ENCODE data around the gene FN1. TPM values are rescaled to one million over a fixed set of nuclear protein-coding genes. Genes with fewer than 3 reads are reported as not detected.

Gene FN1
- total RNA-seq, 1 experiment from 2014 or later: 11.1 TPM

- ChIA-PET POLR2A (no interaction called here), CTCF (no interaction called here), RAD21 (ENCODE audit: low non-redundant PET in 1 of 2, low total read pairs in 2 of 2, uncharacterized antibody in 2 of 2, unreplicated experiment in 2 of 2) (no interaction called here)
- Histone ChIP-seq H4K20me1 (ENCODE audit: insufficient read depth) (peaks cover 4% of the 10 kb centered on the region; the same call in 1 of the 2 replicates), H3K79me2 (ENCODE audit: insufficient read depth, low read length) (peaks cover 93% of the 10 kb centered on the region), H3K4me2 (ENCODE audit: low read length) (no peak overlapping the region), H3K27ac (ENCODE audit: low read depth, low read length) (no peak overlapping the region), H3K27me3 (ENCODE audit: insufficient read depth, low read length) (no peaks in the 10 kb centered on the region), H3K4me1 (ENCODE audit: control insufficient read depth in 1 of 2, insufficient read depth in 2 of 2, low read length in 2 of 2) (no peaks in the 10 kb centered on the region), H3K9me3 (ENCODE audit: control insufficient read depth in 1 of 2, insufficient read depth in 1 of 2, low read depth in 1 of 2, low read length in 2 of 2) (no peaks in the 10 kb centered on the region), H3K9ac (ENCODE audit: low read length) (no peak overlapping the region), H3K4me3 (replicated peaks in 1 of 2; ENCODE audit: low read depth in 1 of 2, low read length in 2 of 2) (no peak overlapping the region), H3K36me3 (ENCODE audit: control insufficient read depth in 1 of 2, insufficient read depth in 2 of 2, low read length in 2 of 2) (peaks cover 37 to 50% of the 10 kb centered on the region in 2 experiments), H2AFZ (ENCODE audit: low read depth, low read length, poor library complexity, severe bottlenecking) (no peak overlapping the region), H3K9me2 (ENCODE audit: insufficient read depth) (no peaks in the 10 kb centered on the region)
- intact Hi-C loops (cut with micrococcal nuclease): no loop called here
- no TSS peak for BruUV-seq (replicated peaks)
- no peak for DNase-seq (ENCODE audit: low read depth, low spot score)
- ATAC-seq: no peak
- TF ChIP-seq ATF3 (IDR thresholded peaks at IDR 0.05) (no peak), MAX (IDR thresholded peaks at IDR 0.05) (no peak), EZH2phosphoT487 (IDR thresholded peaks at IDR 0.05; ENCODE audit: borderline replicate concordance) (no peak), ZFX (IDR thresholded peaks at IDR 0.05) (no peak), JUND (IDR thresholded peaks at IDR 0.05) (no peak), EGR1 (IDR thresholded peaks at IDR 0.05; ENCODE audit: low read depth) (no peak), ZBTB33 (IDR thresholded peaks at IDR 0.05; ENCODE audit: extremely low read depth, insufficient replicate concordance, low read length) (no peak), SRF (IDR thresholded peaks at IDR 0.05; ENCODE audit: low read depth) (no peak), REST (IDR thresholded peaks at IDR 0.05; ENCODE audit: low read depth) (no peak), RAD21 (IDR thresholded peaks at IDR 0.05; ENCODE audit: low read depth) (no peak), ELF1 (IDR thresholded peaks at IDR 0.05; ENCODE audit: borderline replicate concordance, low read depth) (no peak), CTCF (IDR thresholded peaks at IDR 0.05 in 2 of 3, conservative IDR thresholded peaks at IDR 0.05 in 1 of 3; ENCODE audit: borderline replicate concordance in 1 of 3, insufficient read depth in 1 of 3, low read depth in 2 of 3, low read length in 2 of 3) (no peak), FOSL1 (IDR thresholded peaks at IDR 0.05; ENCODE audit: low read depth) (no peak), CEBPB (IDR thresholded peaks at IDR 0.05; ENCODE audit: low read depth) (no peak), EZH2 (IDR thresholded peaks at IDR 0.05) (no peak), CBX3 (IDR thresholded peaks at IDR 0.05; ENCODE audit: low read depth) (no peak), POLR2AphosphoS5 (IDR thresholded peaks at IDR 0.05; ENCODE audit: low read depth, low read length) (no peak), TCF7L2 (IDR thresholded peaks at IDR 0.05; ENCODE audit: borderline replicate concordance, extremely low read depth, insufficient read depth, insufficient read length) (no peak)
Observed at GRCh38 chr2:215320679-215321078, 115.2 kb downstream of the FN1 start.
